ENCODE measurements around the gene LENG9. TPM values are rescaled to one million over a fixed set of nuclear protein-coding genes. Genes with fewer than 3 reads are reported as not detected.
A peak's percentile ranks its signal among the peaks of the same experiment; 100 is the strongest.

Gene LENG9
- total and polyA plus RNA-seq, 5 donors from 2014 or later: 0.21 to 3.9 (median 0.53) TPM; not detected in 1

DNA sequence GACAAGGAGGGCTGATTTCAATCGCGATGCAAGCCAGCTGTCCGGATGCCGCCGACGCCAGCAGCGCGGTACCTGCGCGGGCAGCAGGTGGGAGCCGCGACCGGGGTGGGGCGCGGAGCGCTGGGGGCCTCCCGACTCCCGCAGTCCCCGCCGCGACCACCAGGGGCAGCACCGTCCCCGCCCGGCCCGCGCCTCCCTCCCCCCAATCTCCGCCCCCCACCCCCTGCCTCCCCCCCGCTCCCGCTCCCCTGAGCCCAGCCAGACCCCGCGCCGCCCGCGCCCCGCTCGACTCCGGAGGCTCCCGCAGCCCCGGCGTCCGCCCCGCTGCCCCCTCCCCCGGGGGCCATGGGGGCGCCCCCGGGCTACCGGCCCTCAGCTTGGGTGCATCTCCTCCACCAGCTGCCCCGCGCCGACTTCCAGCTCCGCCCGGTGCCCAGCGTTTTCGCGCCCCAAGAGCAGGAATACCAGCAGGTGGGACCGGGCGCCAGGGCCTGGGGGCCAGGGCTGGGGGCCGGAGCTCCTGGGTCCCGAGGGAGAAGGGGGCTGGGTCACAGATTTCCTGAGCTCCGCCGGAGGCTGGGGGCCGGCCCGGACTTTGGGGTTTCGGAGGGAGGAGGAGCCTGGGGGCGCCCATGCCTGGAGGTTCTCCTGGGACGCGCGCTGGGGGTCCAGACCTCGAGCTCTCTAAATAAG, 48.2 kb downstream of the LENG9 start, which contains the start of gene TTYH1:
TTYH1 (plus strand) TSS at position 257 of the 693 bp plus-strand sequence; CDS start at position 346, 89 bp downstream.
- no peak within 1 kb of the TSS for H3K4me3 ChIP-seq (ENCODE audit: low read depth, low read length)
- peaks cover 10% of the 10 kb centered on the region for H3K27me3 Mint-ChIP-seq
- H3K27me3 ChIP-seq (ENCODE audit: control insufficient read depth, insufficient read depth, low read length): peaks cover 14% of the 10 kb centered on the region
- no peak for DNase-seq
- H3K36me3 Mint-ChIP-seq: peaks cover 9% of the 10 kb centered on the region
- peak within 1 kb of the TSS in 1 of 4 donors; percentile 43 for H3K4me3 Mint-ChIP-seq
- H3K4me1 ChIP-seq (ENCODE audit: control insufficient read depth, insufficient read depth, low read length, poor library complexity, severe bottlenecking): peaks cover 7% of the 10 kb centered on the region
- no peaks in the 10 kb centered on the region for H3K9me3 ChIP-seq (ENCODE audit: control insufficient read depth in 2 of 2, low read length in 2 of 2)
- ATAC-seq (ENCODE audit: low read depth in 2 of 2): peak in 1 of 2 donors; percentile 35
- no peaks in the 10 kb centered on the region for H3K36me3 ChIP-seq (ENCODE audit: control insufficient read depth, insufficient read depth, low read length)
- H3K27ac ChIP-seq (ENCODE audit: insufficient read depth, low read length, poor library complexity, severe bottlenecking): no peak within 1 kb of the TSS
- peaks cover 0 to 25% (median 10%) of the 10 kb centered on the region in 4 donors for H3K4me1 Mint-ChIP-seq
- peak within 1 kb of the TSS in 1 of 3 donors; percentile 57 for H3K27ac Mint-ChIP-seq
- H3K9me3 Mint-ChIP-seq: peaks cover 0 to 4% (median 3%) of the 10 kb centered on the region in 7 donors

- Mint-ChIP-seq H3K9me3 (peaks cover 0 to 5% (median 3%) of the 10 kb centered on the region in 7 donors), H3K27ac (no peak overlapping the region), H3K4me3 (no peak overlapping the region), H3K36me3 (peaks cover 9% of the 10 kb centered on the region), H3K27me3 (peaks cover 12% of the 10 kb centered on the region), H3K4me1 (peaks cover 0 to 22% (median 10%) of the 10 kb centered on the region in 4 donors)
- Histone ChIP-seq H3K27ac (ENCODE audit: insufficient read depth, low read length, poor library complexity, severe bottlenecking) (no peak overlapping the region), H3K4me1 (ENCODE audit: control insufficient read depth, insufficient read depth, low read length, poor library complexity, severe bottlenecking) (peaks cover 7% of the 10 kb centered on the region), H3K4me3 (ENCODE audit: low read depth, low read length) (no peak overlapping the region), H3K9me3 (ENCODE audit: control insufficient read depth in 2 of 2, low read length in 2 of 2) (no peaks in the 10 kb centered on the region), H3K36me3 (ENCODE audit: control insufficient read depth, insufficient read depth, low read length) (no peaks in the 10 kb centered on the region), H3K27me3 (ENCODE audit: control insufficient read depth, insufficient read depth, low read length) (peaks cover 14% of the 10 kb centered on the region)
- DNase-seq (no peak), ATAC-seq (ENCODE audit: low read depth in 2 of 2) (no peak)
Measured at GRCh38 chr19:54414156-54414555, 49.4 kb downstream of the LENG9 start.

- Mint-ChIP-seq H3K27ac (no peak overlapping the region), H3K27me3 (peaks cover 14% of the 10 kb centered on the region), H3K9me3 (peaks cover 0 to 6% (median 3%) of the 10 kb centered on the region in 7 donors), H3K4me1 (peaks cover 0 to 16% (median 9%) of the 10 kb centered on the region in 4 donors), H3K4me3 (no peak overlapping the region), H3K36me3 (peaks cover 9% of the 10 kb centered on the region)
- H3K9me3 ChIP-seq (ENCODE audit: control insufficient read depth in 2 of 2, low read length in 2 of 2): peaks cover 0 to 5% of the 10 kb centered on the region in 2 experiments
- no peaks in the 10 kb centered on the region for H3K36me3 ChIP-seq (ENCODE audit: control insufficient read depth, insufficient read depth, low read length)
- H3K27ac ChIP-seq (ENCODE audit: insufficient read depth, low read length, poor library complexity, severe bottlenecking): no peak overlapping the region
- peaks cover 14% of the 10 kb centered on the region for H3K27me3 ChIP-seq (ENCODE audit: control insufficient read depth, insufficient read depth, low read length)
- DNase-seq (no peak), ATAC-seq (ENCODE audit: low read depth in 2 of 2) (no peak)
- H3K4me1 ChIP-seq (ENCODE audit: control insufficient read depth, insufficient read depth, low read length, poor library complexity, severe bottlenecking): peaks cover 7% of the 10 kb centered on the region
- no peak overlapping the region for H3K4me3 ChIP-seq (ENCODE audit: low read depth, low read length)
Measured at GRCh38 chr19:54412877-54413276, 50.7 kb downstream of the LENG9 start.

Other genes with a start within 250 kb of the LENG9 start
- gene LILRB3, start 240.8 kb downstream of the LENG9 start, total RNA-seq: 4.1 TPM
- gene LILRB3, start 240.8 kb downstream of the LENG9 start, polyA plus RNA-seq: under 1 TPM in 3 of 4 donors, not detected in 1; 0.07 to 0.65 (median 0.17) TPM
- gene LILRA6, start 221.0 kb downstream of the LENG9 start, total RNA-seq: not detected
- gene LILRA6, start 221.0 kb downstream of the LENG9 start, polyA plus RNA-seq: under 1 TPM in 2 of 4 donors, not detected in 2; 0.11 to 0.13 TPM
- not detected for gene LILRB5, start 206.5 kb downstream of the LENG9 start, total RNA-seq
- gene LILRB5, start 206.5 kb downstream of the LENG9 start, polyA plus RNA-seq: not detected
- gene LILRB2, start 182.7 kb downstream of the LENG9 start, total RNA-seq: not detected
- under 1 TPM in 1 of 4 donors, not detected in 3; 0.24 TPM for gene LILRB2, start 182.7 kb downstream of the LENG9 start, polyA plus RNA-seq
- not detected for gene LILRA5, start 150.6 kb downstream of the LENG9 start, total RNA-seq
- gene LILRA5, start 150.6 kb downstream of the LENG9 start, polyA plus RNA-seq: under 1 TPM in 1 of 4 donors, not detected in 3; 0.67 TPM
- not detected for gene LILRA4, start 124.6 kb downstream of the LENG9 start, total RNA-seq
- not detected for gene LILRA4, start 124.6 kb downstream of the LENG9 start, polyA plus RNA-seq
- 33.2 TPM for gene LAIR1, start 98.8 kb downstream of the LENG9 start, total RNA-seq
- 10 to 100 TPM; 39.3 to 61.8 (median 45.3) TPM for gene LAIR1, start 98.8 kb downstream of the LENG9 start, polyA plus RNA-seq
- gene TTYH1, start 48.3 kb downstream of the LENG9 start, total RNA-seq: not detected
- gene TTYH1, start 48.3 kb downstream of the LENG9 start, polyA plus RNA-seq: under 1 TPM in 3 of 4 donors, not detected in 1; 0.17 to 1.00 (median 0.31) TPM
- 558 TPM for gene LENG8, start 14.6 kb downstream of the LENG9 start, total RNA-seq
- 1 to 10 TPM; 3.9 to 8.6 (median 6.1) TPM for gene LENG8, start 14.6 kb downstream of the LENG9 start, polyA plus RNA-seq
- gene CDC42EP5, start 9.5 kb upstream of the LENG9 start, total RNA-seq: not detected
- gene CDC42EP5, start 9.5 kb upstream of the LENG9 start, polyA plus RNA-seq: not detected
- gene LAIR2, start 39.1 kb upstream of the LENG9 start, total RNA-seq: 62.2 TPM
- 100 to 1,000 TPM; 123 to 365 (median 158) TPM for gene LAIR2, start 39.1 kb upstream of the LENG9 start, polyA plus RNA-seq
- not detected for gene LILRA2, start 110.0 kb upstream of the LENG9 start, total RNA-seq
- under 1 TPM in 2 of 4 donors, not detected in 2; 0.18 to 0.64 TPM for gene LILRA2, start 110.0 kb upstream of the LENG9 start, polyA plus RNA-seq
- not detected for gene LILRA1, start 129.9 kb upstream of the LENG9 start, total RNA-seq
- gene LILRA1, start 129.9 kb upstream of the LENG9 start, polyA plus RNA-seq: under 1 TPM in 1 of 4 donors, not detected in 3; 0.10 TPM
- gene LILRB1, start 166.7 kb upstream of the LENG9 start, total RNA-seq: not detected
- under 1 TPM in 2 of 4 donors, not detected in 2; 0.10 to 0.14 TPM for gene LILRB1, start 166.7 kb upstream of the LENG9 start, polyA plus RNA-seq
- gene LILRB4, start 199.2 kb upstream of the LENG9 start, total RNA-seq: not detected
- not detected for gene LILRB4, start 199.2 kb upstream of the LENG9 start, polyA plus RNA-seq

Measured in CD4-positive, CD25-positive, alpha-beta regulatory T cell (primary cell).